Keratinocyte (primary cell): Measurements from ENCODE around the gene PLB1.

Experiments
- CTCF ChIP-seq, 3 experiments: IDR thresholded peaks in 1 of 3; conservative IDR thresholded peaks in 1 of 3; optimal IDR thresholded peaks in 1 of 3; 2 replicates in 2 of 3; 3 replicates in 1 of 3; pipeline versions ENCODE3 to v1.5.1; 2011; ENCODE audit warnings: low read length in 3 of 3, mild to moderate bottlenecking in 3 of 3, moderate library complexity in 2 of 3, control low read depth in 1 of 3, inconsistent platforms in 1 of 3; ENCODE audit not compliant: insufficient read depth in 2 of 3; ENCODE audit errors: extremely low read depth in 1 of 3
- EZH2 ChIP-seq: IDR thresholded peaks from one replicate; pipeline ENCODE4 v1.6.1; 2012; ENCODE audit warnings: inconsistent platforms, mild to moderate bottlenecking, low read length, moderate library complexity

GRCh38 chr2:28568036-28568435 is 72.2 kb downstream of the PLB1 start:
- TF ChIP-seq CTCF (optimal IDR thresholded peaks at IDR 0.05 in 1 of 3, IDR thresholded peaks at IDR 0.05 in 1 of 3, conservative IDR thresholded peaks at IDR 0.05 in 1 of 3; ENCODE audit: extremely low read depth in 1 of 3, insufficient read depth in 2 of 3, low read length in 3 of 3) (no peak), EZH2 (no peak)
